Activated naive CD4-positive, alpha-beta T cell treated with anti-CD3 and anti-CD28 coated beads, Interleukin-2, amount 10 ng/mL, durations not matched to agents 7 days and 5 days (primary cell): ENCODE results near the gene NUDT22.
A peak's percentile ranks its signal among the peaks of the same experiment; 100 is the strongest.

ENCODE experiments used
- CTCF ChIA-PET: fragments of 350-600 bp; sonication (Branson Sonifier 250); formaldehyde crosslinking; loops from one replicate; lab custom pipeline; 2021; ENCODE audit warnings: antibody characterized with exemption; lab: Charles Lee
- DNase-seq: peaks from one replicate; pipeline ENCODE4 v3.0.0-alpha.2; 2020
- H3K27ac Mint-ChIP-seq: one replicate; pipeline ENCODE4 v1.8.0; 2021; ENCODE audit warnings: mild to moderate bottlenecking, moderate library complexity, mixed read lengths
- H3K27me3 Mint-ChIP-seq: one replicate; pipeline ENCODE4 v1.8.0; 2021; ENCODE audit warnings: mild to moderate bottlenecking, mixed read lengths
- H3K36me3 Mint-ChIP-seq: one replicate; pipeline ENCODE4 v1.8.0; 2021; ENCODE audit warnings: mixed read lengths
- H3K4me1 Mint-ChIP-seq: one replicate; pipeline ENCODE4 v1.8.0; 2021; ENCODE audit warnings: mixed read lengths
- H3K4me3 Mint-ChIP-seq: one replicate; pipeline ENCODE4 v1.8.0; 2021; ENCODE audit warnings: mild to moderate bottlenecking, moderate library complexity, mixed read lengths
- H3K9me3 Mint-ChIP-seq: one replicate; pipeline ENCODE4 v1.8.0; 2021; ENCODE audit warnings: mixed read lengths

NUDT22 gene

DNA sequence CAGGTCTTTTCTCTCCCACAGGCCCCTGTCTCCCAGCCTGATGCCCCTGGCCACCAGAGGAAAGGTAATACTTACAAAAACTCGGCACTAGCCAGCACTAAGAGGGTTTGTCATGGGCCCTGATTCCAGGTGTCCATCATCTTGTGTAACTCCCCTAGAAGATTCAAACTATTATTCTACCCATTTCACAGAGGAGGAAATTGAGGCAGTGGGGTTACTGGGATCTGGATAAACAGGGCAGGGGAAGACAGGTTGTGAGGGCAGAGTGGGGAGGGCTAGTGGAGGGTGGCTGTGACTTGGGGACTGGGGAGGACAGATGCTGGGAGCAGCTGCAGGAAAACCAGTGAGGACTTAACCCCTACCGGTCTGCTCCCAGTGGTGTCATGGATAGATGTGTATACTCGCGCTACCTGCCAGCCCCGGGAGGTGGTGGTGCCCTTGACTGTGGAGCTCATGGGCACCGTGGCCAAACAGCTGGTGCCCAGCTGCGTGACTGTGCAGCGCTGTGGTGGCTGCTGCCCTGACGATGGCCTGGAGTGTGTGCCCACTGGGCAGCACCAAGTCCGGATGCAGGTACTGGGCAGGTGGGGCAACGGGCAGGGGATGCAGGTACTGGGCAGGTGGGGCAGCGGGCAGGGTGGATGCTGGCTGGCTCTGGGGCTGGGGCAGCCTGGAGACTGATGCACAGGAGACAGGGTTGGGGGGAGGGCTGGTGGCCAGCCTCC lies 9.5 kb downstream of the NUDT22 start:
- peaks cover 25% of the 10 kb centered on the region for H3K36me3 Mint-ChIP-seq
- no peak for DNase-seq
- peak overlapping the region; percentile 62 for H3K27ac Mint-ChIP-seq
- peak overlapping the region; percentile 84 for H3K4me3 Mint-ChIP-seq
- no peaks in the 10 kb centered on the region for H3K9me3 Mint-ChIP-seq
- no peaks in the 10 kb centered on the region for H3K27me3 Mint-ChIP-seq
- CTCF ChIA-PET: interaction anchor here (0.8 kb wide), 1 partner anchor 9 kb away, joined by 3 read pairs; the partner anchor contains the start of gene NUDT22
- H3K4me1 Mint-ChIP-seq: peaks cover 63% of the 10 kb centered on the region

DNA sequence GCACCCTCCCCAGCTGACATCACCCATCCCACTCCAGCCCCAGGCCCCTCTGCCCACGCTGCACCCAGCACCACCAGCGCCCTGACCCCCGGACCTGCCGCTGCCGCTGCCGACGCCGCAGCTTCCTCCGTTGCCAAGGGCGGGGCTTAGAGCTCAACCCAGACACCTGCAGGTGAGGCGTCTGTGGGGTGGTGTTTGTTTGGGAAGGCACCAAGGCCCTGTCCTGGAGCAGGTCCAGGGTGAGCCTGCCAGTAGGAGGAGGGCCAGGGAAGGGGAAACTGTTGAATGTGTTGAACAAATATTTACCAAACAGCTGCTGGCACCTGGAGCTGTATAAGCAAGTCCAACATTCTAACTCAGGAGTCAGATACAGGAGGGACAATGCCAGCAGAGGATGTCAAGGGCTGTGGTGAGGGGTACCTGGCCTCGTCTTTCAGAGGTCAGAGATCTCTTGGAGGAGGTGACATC lies 11.4 kb downstream of the NUDT22 start:
- DNase-seq: no peak
- H3K27me3 Mint-ChIP-seq: no peaks in the 10 kb centered on the region
- no peak overlapping the region for H3K4me3 Mint-ChIP-seq
- peak overlapping the region; percentile 52 for H3K27ac Mint-ChIP-seq
- CTCF ChIA-PET: interaction anchor here (0.8 to 2.2 kb wide), 3 partner anchors 12 to 67 kb away, joined by 3 to 5 read pairs (median 4); no protein-coding TSS in a partner anchor
- H3K4me1 Mint-ChIP-seq: peaks cover 54% of the 10 kb centered on the region
- H3K36me3 Mint-ChIP-seq: peaks cover 24% of the 10 kb centered on the region
- no peaks in the 10 kb centered on the region for H3K9me3 Mint-ChIP-seq

DNA sequence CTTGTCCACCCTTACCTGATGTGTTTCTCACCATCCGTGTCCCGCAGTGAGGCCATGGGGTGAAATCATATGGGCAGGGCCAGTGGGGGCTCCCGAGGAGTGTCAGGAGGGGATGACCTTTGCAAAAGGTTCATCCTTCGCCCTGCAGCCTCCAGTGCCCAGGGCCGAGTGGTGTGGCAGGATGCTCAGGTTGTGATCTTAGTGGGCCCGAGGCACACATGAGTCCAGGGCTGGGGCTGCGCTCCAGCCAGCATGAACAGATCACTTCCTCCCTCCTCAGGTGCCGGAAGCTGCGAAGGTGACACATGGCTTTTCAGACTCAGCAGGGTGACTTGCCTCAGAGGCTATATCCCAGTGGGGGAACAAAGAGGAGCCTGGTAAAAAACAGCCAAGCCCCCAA lies 12.0 kb downstream of the NUDT22 start:
- Mint-ChIP-seq H3K36me3 (peaks cover 24% of the 10 kb centered on the region), H3K4me1 (peaks cover 54% of the 10 kb centered on the region), H3K9me3 (no peaks in the 10 kb centered on the region), H3K4me3 (peak overlapping the region; percentile 21), H3K27me3 (no peaks in the 10 kb centered on the region), H3K27ac (no peak overlapping the region)
- DNase-seq: no peak
- CTCF ChIA-PET: interaction anchor here (1.4 to 2.2 kb wide), 2 partner anchors 12 to 34 kb away, joined by 4 to 5 read pairs; no protein-coding TSS in a partner anchor

DNA sequence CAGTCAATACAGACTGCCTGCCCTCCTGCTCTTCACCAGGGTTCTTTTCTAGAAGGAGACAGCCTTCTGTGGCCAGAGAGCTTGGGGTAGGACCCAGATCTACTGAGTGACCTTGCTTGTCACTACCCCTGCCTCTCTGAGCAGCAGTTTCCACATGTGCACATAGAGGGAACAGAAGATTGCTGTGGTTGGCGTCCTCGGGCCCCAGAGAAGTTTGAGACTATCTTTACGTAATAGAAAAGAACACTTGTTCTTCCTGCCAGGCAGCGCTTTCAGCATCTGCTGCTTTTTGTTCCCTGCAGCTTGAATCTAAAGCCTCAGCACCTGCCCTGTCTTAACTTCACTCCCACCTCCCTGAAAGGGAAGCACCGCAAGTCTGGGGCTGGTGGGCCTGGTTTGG lies 12.9 kb downstream of the NUDT22 start:
- Mint-ChIP-seq H3K36me3 (peaks cover 30% of the 10 kb centered on the region), H3K4me1 (peaks cover 58% of the 10 kb centered on the region), H3K27me3 (no peaks in the 10 kb centered on the region), H3K9me3 (no peaks in the 10 kb centered on the region), H3K27ac (peak overlapping the region; percentile 73), H3K4me3 (no peak overlapping the region)
- DNase-seq: no peak
- CTCF ChIA-PET: interaction anchor here (1.4 to 2.2 kb wide), 2 partner anchors 11 to 35 kb away, joined by 4 to 5 read pairs; no protein-coding TSS in a partner anchor

DNA sequence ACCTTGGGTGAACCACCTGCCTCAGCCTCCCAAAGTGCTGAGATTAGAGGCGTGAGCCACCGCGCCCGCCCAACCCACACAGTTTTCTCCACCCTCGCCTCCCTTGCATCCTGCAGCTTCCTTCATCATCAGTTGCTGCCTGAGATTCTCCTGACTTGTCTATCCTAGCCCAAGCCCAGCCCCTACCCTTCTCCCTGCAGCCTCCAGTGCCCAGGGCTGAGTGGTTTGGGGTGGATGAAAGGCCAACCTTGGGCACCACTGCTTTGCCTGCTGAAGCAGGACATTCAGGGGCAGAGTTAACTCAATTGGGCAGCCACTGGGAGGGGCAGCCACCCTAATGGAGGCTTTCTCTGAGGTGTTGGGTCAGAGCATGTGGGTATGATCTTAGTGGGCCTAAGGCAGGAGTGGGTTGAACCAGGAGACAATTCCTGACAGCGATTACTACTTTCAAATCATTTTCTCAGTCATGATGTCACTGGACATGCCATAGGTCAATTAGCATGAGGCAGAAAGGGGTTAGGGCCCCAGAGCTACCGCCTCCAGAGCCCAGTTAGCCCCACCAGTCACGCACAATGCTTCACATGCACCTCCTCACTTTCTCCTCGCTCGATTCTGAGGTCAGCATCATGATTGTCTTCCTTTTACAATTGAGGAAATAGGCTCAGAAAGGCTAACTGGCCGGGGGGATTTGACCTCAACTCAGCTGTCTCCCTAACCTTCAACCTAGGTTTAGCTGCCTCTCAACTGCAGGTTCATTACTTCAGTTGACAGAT lies 13.8 kb downstream of the NUDT22 start:
- Mint-ChIP-seq H3K27me3 (no peaks in the 10 kb centered on the region), H3K27ac (peak overlapping the region; percentile 93), H3K36me3 (peaks cover 32% of the 10 kb centered on the region), H3K4me3 (peak overlapping the region; percentile 90), H3K9me3 (no peaks in the 10 kb centered on the region), H3K4me1 (peaks cover 64% of the 10 kb centered on the region)
- DNase-seq: no peak
- CTCF ChIA-PET: no interaction called here

DNA sequence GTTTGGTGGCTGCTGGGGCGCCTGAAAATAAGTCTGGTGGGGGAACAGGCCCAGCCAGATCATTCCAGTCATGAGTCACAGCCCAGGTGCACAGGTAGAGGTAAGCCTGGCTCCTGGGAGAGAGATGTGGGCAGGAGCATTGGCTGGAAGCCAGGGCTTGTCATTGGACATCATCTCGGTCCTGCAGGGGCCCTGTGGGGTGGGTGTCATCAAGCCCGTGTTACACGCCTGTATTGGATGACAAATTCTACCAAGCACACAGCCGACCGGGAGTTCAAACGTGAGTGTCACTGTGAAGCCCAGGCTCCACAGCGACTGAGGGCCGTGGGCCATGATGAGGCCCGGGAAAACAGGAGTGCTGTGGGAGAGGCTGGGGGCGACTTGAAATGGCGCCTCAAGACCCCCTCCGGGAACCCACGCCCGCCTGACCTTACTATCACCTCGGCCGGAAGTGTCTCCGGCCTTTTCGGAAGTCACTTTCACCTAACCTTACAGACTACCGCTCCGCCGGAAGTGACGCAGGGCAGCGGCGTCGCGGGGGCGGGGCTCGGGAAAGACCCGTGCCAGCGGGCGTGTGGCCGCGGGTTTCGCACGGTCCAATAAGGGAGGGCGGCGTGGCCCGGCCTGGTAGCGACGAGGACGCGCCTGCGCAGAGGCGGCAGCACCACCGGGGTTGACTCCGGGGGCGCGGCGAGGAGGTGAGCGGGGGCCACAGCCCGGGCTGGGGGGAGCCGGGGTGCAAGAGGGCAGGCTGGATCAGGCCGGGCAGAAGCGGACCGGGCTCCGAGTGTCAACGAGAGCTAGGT lies 14.6 kb downstream of the NUDT22 start, which contains the start of gene FKBP2:
Gene FKBP2 (plus strand): TSS at position 661 of the 806 bp plus-strand sequence. CDS start 1,293 bp downstream, outside the sequence.
- peak within 1 kb of the TSS; percentile 90 for H3K4me3 Mint-ChIP-seq
- H3K36me3 Mint-ChIP-seq: peaks cover 32% of the 10 kb centered on the region

DNA sequence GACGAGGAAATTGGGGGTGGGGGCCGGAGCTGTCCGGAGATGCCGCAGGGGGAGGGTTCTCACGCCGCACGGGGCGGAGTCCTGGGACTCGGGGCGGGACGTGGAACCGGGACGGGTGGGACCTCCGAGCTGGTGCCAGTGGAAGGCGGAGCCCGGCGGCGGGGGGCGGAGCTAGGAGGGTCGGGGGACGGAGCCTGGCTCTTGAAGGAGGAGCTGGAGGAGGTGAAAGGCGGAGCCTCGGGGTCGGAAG lies 15.1 kb downstream of the NUDT22 start:
- CTCF ChIA-PET: interaction anchor here (0.8 to 1.2 kb wide), 5 partner anchors 9 to 64 kb away, joined by 3 to 7 read pairs (median 4); partner anchors contain the start of genes ESRRA, NUDT22, PLCB3 and TRPT1
- Mint-ChIP-seq H3K9me3 (no peaks in the 10 kb centered on the region), H3K36me3 (peaks cover 32% of the 10 kb centered on the region), H3K4me3 (peak overlapping the region; percentile 90), H3K4me1 (peaks cover 65% of the 10 kb centered on the region), H3K27ac (peak overlapping the region; percentile 93), H3K27me3 (no peaks in the 10 kb centered on the region)
- DNase-seq: peak; percentile 100

More for the DNA sequence above, 14.6 kb downstream of the NUDT22 start, which contains the start of gene FKBP2:
- no peaks in the 10 kb centered on the region for H3K9me3 Mint-ChIP-seq
- H3K27ac Mint-ChIP-seq: peak within 1 kb of the TSS; percentile 93
- peaks cover 64% of the 10 kb centered on the region for H3K4me1 Mint-ChIP-seq
- CTCF ChIA-PET: interaction anchor here (0.8 to 1.2 kb wide), 5 partner anchors 9 to 64 kb away, joined by 3 to 7 read pairs (median 4); partner anchors contain the start of genes ESRRA, NUDT22, PLCB3 and TRPT1
- H3K27me3 Mint-ChIP-seq: no peaks in the 10 kb centered on the region
- peak; percentile 97 for DNase-seq

DNA sequence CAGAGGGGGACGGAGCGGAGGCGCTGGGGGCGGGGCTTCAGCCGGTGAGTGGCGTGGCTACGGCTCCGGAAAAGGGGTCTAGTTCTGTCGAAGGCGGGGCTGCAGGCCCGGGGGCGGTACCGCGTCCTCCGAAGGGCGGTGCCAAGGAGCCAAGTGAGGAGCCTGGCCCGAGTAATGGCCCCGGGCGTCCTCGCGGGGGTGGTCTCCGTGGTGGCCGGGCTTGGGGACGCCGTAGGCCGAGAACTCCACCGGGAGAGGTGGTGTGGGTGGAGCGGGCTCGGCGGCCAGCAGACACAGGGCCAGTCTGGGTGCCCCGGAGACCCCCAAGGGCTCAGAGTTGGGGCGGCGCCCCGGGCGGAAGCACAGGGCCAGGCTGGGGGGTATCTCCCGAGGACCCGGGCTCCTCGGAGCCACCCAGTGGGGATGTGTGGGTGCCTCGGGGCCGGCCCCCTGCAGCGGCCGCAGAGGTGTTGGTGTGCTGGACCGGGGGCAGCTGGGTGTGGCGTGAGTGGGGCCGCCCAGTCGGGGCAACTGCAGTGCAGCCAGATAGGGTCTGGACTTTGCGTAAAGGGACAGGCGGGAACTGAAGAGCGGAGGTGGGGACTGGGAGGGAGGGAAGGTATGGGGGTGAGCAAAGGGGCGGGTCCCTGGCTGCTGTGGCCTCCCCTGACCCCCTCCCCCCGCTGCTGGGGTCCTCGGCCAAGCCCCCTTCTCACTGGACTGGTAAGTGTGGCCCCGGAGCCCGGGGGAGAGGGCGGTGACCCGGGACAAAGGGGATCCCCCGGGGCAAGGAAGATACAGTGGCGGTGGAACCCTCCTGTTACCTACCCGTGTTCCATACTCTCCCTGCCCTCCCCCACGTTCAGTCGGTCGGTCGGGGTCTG lies 15.7 kb downstream of the NUDT22 start:
- Mint-ChIP-seq H3K27me3 (no peaks in the 10 kb centered on the region), H3K4me3 (peak overlapping the region; percentile 90), H3K9me3 (no peaks in the 10 kb centered on the region), H3K4me1 (peaks cover 63% of the 10 kb centered on the region), H3K27ac (peak overlapping the region; percentile 93), H3K36me3 (peaks cover 32% of the 10 kb centered on the region)
- no peak for DNase-seq
- CTCF ChIA-PET: interaction anchor here (0.6 to 2.3 kb wide), 7 partner anchors 8 to 1591 kb away, joined by 3 to 17 read pairs (median 4); partner anchors contain the start of genes ESRRA, FERMT3, NUDT22 and PLCB3

DNA sequence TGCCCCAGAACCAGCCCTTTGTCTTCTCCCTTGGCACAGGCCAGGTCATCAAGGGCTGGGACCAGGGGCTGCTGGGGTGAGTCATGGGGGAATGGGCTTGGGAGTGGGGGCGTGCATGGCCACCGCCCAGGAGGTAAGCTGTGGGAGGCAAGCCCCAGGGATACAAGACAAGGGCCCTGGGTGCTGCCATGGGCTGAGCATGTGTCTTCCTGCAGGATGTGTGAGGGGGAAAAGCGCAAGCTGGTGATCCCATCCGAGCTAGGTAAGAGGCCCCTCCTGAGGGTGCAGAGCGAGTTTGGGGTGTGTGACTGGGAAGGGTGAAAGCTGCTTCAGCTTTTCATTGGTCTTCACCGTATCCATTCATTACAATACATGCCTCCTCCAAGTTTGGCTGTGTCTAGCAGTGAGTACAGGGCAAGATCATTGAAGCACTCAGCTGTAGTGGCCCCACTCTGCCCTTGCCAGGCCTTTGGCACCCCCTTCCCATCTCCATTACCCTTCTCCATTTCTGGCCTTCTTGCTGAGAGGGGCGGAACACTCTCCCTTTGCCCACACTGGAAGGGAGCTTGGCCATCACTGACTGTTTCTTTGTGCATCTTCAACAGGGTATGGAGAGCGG lies 17.3 kb downstream of the NUDT22 start:
- DNase-seq: no peak
- Mint-ChIP-seq H3K36me3 (peaks cover 21% of the 10 kb centered on the region), H3K4me1 (peaks cover 64% of the 10 kb centered on the region), H3K27me3 (no peaks in the 10 kb centered on the region), H3K27ac (peak overlapping the region; percentile 55), H3K9me3 (no peaks in the 10 kb centered on the region), H3K4me3 (peak overlapping the region; percentile 42)
- CTCF ChIA-PET: interaction anchor here (0.7 to 3.2 kb wide), 3 partner anchors 38 to 61 kb away, joined by 3 to 17 read pairs (median 16); partner anchors contain the start of genes ESRRA, FERMT3 and GPR137

DNA sequence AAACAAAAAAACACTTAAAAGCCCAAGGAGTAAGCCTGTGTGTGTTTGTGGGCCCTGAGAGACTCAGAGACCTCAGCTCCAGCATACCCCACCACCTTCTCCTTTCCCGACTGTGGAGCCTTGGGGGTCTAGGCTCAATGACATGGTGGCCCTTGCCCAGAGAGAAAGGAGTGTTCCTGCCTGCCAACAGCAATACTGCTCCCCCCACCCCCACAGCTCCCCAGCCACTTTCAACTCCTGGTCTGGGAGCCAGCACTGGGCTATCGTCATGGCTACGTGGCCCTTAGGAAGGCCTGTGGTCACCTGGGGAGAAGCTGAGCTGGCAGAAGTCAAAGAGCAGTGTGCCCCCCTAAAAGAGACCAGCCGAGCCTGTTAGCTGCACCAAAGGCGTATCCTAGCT lies 18.0 kb downstream of the NUDT22 start:
- Mint-ChIP-seq H3K27me3 (no peaks in the 10 kb centered on the region), H3K36me3 (peaks cover 13% of the 10 kb centered on the region), H3K27ac (peak overlapping the region; percentile 55), H3K4me1 (peaks cover 56% of the 10 kb centered on the region), H3K4me3 (peak overlapping the region; percentile 42), H3K9me3 (no peaks in the 10 kb centered on the region)
- CTCF ChIA-PET: interaction anchor here (2.3 to 3.7 kb wide), 3 partner anchors 38 to 60 kb away, joined by 16 to 25 read pairs (median 17); partner anchors contain the start of genes ESRRA and FERMT3
- DNase-seq: no peak

DNA sequence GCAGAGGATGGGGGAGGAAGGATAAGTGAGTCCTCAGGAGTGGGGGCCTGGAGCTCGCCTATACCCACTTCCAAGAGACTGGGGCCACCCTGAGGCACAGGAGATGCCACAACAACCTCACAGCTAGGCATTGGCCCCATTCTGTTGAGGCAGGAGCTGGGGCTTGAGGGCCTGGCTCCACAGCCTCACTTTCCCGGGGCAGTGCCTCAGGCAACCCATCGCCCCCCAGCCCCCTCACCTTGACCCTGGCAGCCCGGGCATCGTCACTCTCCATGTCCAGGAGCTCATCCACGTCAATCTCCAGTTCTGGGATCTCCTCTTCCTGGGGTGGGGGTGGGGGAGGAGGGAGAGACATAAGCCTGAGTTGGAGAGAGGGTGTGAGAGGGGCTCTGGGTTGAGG lies 18.9 kb downstream of the NUDT22 start:
- Mint-ChIP-seq H3K9me3 (no peaks in the 10 kb centered on the region), H3K4me3 (peak overlapping the region; percentile 92), H3K27ac (peak overlapping the region; percentile 87), H3K36me3 (peaks cover 13% of the 10 kb centered on the region), H3K4me1 (peaks cover 52% of the 10 kb centered on the region), H3K27me3 (peaks cover 1% of the 10 kb centered on the region)
- no peak for DNase-seq
- CTCF ChIA-PET: interaction anchor here (1.5 to 3.7 kb wide), 5 partner anchors 11 to 59 kb away, joined by 4 to 25 read pairs (median 11); partner anchors contain the start of genes ESRRA and FERMT3

DNA sequence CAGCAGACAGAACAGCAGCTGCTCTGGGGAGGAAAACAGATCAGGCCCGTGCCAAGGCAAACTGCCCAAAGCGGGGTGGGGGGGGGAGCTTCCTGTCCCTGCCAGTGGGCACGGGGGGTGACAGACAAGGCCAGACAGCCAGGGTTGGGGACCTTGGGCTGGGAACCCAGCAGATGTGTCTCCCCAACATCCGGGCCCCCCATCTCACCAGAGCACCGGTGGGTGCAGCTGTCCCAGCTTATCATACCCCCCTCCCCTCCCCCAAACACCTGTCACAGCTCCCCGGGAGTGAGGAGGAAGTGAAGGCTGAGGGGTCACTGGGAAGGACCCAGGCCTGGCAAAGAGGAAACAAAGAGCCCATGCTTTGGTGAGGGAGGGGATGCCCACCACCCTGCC lies 19.3 kb downstream of the NUDT22 start:
- peaks cover 12% of the 10 kb centered on the region for H3K36me3 Mint-ChIP-seq
- peak overlapping the region; percentile 92 for H3K4me3 Mint-ChIP-seq
- peaks cover 50% of the 10 kb centered on the region for H3K4me1 Mint-ChIP-seq
- H3K9me3 Mint-ChIP-seq: no peaks in the 10 kb centered on the region
- peak overlapping the region; percentile 87 for H3K27ac Mint-ChIP-seq
- peaks cover 3% of the 10 kb centered on the region for H3K27me3 Mint-ChIP-seq
- CTCF ChIA-PET: interaction anchor here (1.5 to 3.7 kb wide), 5 partner anchors 11 to 59 kb away, joined by 4 to 25 read pairs (median 11); partner anchors contain the start of genes ESRRA and FERMT3
- peak; percentile 47 for DNase-seq
